Neural progenitor cell (in vitro differentiated cells): Measurements from ENCODE around the gene HRC. TPM values are rescaled to one million over a fixed set of nuclear protein-coding genes. Genes with fewer than 3 reads are reported as not detected.

Experiments
- DNase-seq: peaks from one replicate; pipeline ENCODE4 v3.0.0-alpha.2; 2016; ENCODE audit warnings: low spot score
- H2AFZ ChIP-seq: fragments of 200-600 bp; sonication (generic); replicated peaks from 2 replicates; pipeline ENCODE4 v1.6.1; 2016; ENCODE audit warnings: antibody characterized with exemption
- H3F3A ChIP-seq: fragments of 200-600 bp; sonication (generic); 2 replicates; pipeline ENCODE4 v1.6.1; 2016; ENCODE audit warnings: antibody characterized with exemption, low read depth
- H3K27ac ChIP-seq: fragments of 200-600 bp; sonication (generic); 2 replicates; pipeline ENCODE4 v1.5.1; 2016; ENCODE audit warnings: mild to moderate bottlenecking
- H3K27me3 ChIP-seq: fragments of 200-600 bp; sonication (generic); 2 replicates; pipeline ENCODE4 v1.6.1; 2016; ENCODE audit warnings: mild to moderate bottlenecking, moderate library complexity
- H3K36me3 ChIP-seq: fragments of 200-600 bp; sonication (generic); 2 replicates; pipeline ENCODE4 v1.5.1; 2016
- H3K4me1 ChIP-seq: fragments of 200-600 bp; sonication (generic); 2 replicates; pipeline ENCODE4 v1.6.1; 2016; ENCODE audit warnings: mixed run types
- H3K4me2 ChIP-seq: fragments of 200-600 bp; sonication (generic); 2 replicates; pipeline ENCODE4 v1.6.1; 2016
- H3K4me3 ChIP-seq: fragments of 200-600 bp; sonication (generic); 2 replicates; pipeline ENCODE4 v1.5.1; 2016
- H3K79me2 ChIP-seq: fragments of 200-600 bp; sonication (generic); 2 replicates; pipeline ENCODE4 v1.6.1; 2016; ENCODE audit warnings: low read depth
- H3K9ac ChIP-seq: fragments of 200-600 bp; sonication (generic); 2 replicates; pipeline ENCODE4 v1.6.1; 2016
- H3K9me3 ChIP-seq: fragments of 200-600 bp; sonication (generic); 2 replicates; pipeline ENCODE4 v1.5.1; 2016; ENCODE audit warnings: low read depth
- H4K20me1 ChIP-seq: fragments of 200-600 bp; sonication (generic); 2 replicates; pipeline ENCODE4 v1.6.1; 2016; ENCODE audit warnings: low read depth
- H3K27ac Mint-ChIP-seq: 3 replicates; pipeline ENCODE4 v1.8.0; 2021; ENCODE audit warnings: mixed read lengths
- H3K27me3 Mint-ChIP-seq: 2 replicates; pipeline ENCODE4 v1.8.0; 2022; ENCODE audit warnings: low read depth, mild to moderate bottlenecking, inconsistent platforms, moderate library complexity, mixed read lengths; ENCODE audit not compliant: insufficient read depth
- H3K36me3 Mint-ChIP-seq: 3 replicates; pipeline ENCODE4 v1.8.0; 2021; ENCODE audit warnings: mixed read lengths
- H3K4me1 Mint-ChIP-seq: 3 replicates; pipeline ENCODE4 v1.8.0; 2021; ENCODE audit warnings: mixed read lengths
- H3K4me3 Mint-ChIP-seq: 3 replicates; pipeline ENCODE4 v1.8.0; 2021; ENCODE audit warnings: mild to moderate bottlenecking, moderate library complexity, mixed read lengths
- H3K9me3 Mint-ChIP-seq: 3 replicates; pipeline ENCODE4 v1.8.0; 2020; ENCODE audit warnings: mixed read lengths
- EZH2 ChIP-seq: fragments of 200-600 bp; sonication (generic); IDR thresholded peaks from 2 replicates; pipeline ENCODE4 v1.6.1; 2017; ENCODE audit warnings: antibody characterized with exemption, mild to moderate bottlenecking, moderate library complexity
- EZH2phosphoT487 ChIP-seq: fragments of 200-600 bp; sonication (generic); IDR thresholded peaks from 2 replicates; pipeline ENCODE4 v1.6.1; 2017; ENCODE audit warnings: antibody characterized with exemption
- total RNA-seq: library from RNA; depleted of rRNA; stranded (reverse); fragments of >200 nt; gene quantifications from 2 replicates; pipeline ENCODE4 v1.2.3, GENCODE V29; 2015; ENCODE audit warnings: low replicate concordance
- TF ChIP-seq, protein P1 (sequence below): fragments of 200-600 bp; sonication (generic); IDR thresholded peaks from 2 replicates; pipeline ENCODE4 v1.5.1; 2017; ENCODE audit warnings: antibody characterized with exemption, mild to moderate bottlenecking

The HRC gene
- total RNA-seq, 1 donor from 2014 or later = not detected

GRCh38 chr19:49118565-49119410 lies 36.4 kb downstream of the HRC start, which contains the start of gene C19orf73:
Gene C19orf73 (minus strand): TSS chr19:49119143. CDS start chr19:49119022, 121 bp downstream.
- Mint-ChIP-seq H3K4me1 (peaks cover 30% of the 10 kb centered on the region), H3K27me3 (peaks cover 17% of the 10 kb centered on the region)
- no peak within 1 kb of the TSS for H3K9ac ChIP-seq

GRCh38 chr19:49117677-49118564 lies 37.3 kb downstream of the HRC start:
- H3K9me3 Mint-ChIP-seq = no peaks in the 10 kb centered on the region
- H3K9me3 ChIP-seq = no peaks in the 10 kb centered on the region
- no peak overlapping the region for H2AFZ ChIP-seq
- H3K79me2 ChIP-seq = no peaks in the 10 kb centered on the region
- no peak overlapping the region for H3K9ac ChIP-seq
- peaks cover 4% of the 10 kb centered on the region for H3K36me3 Mint-ChIP-seq
- DNase-seq = no peak
- H3K27me3 Mint-ChIP-seq = peaks cover 15% of the 10 kb centered on the region
- H3K4me1 Mint-ChIP-seq = peaks cover 35% of the 10 kb centered on the region
- H3K27ac ChIP-seq = no peak overlapping the region
- peak overlapping the region; percentile 72 for H3K27ac Mint-ChIP-seq
- H3K4me1 ChIP-seq = peaks cover 4% of the 10 kb centered on the region
- peak overlapping the region; percentile 76 for H3K4me2 ChIP-seq
- peaks cover 46% of the 10 kb centered on the region for H3K27me3 ChIP-seq
- no peak for TF ChIP-seq EZH2
- TF ChIP-seq, protein P1, sequence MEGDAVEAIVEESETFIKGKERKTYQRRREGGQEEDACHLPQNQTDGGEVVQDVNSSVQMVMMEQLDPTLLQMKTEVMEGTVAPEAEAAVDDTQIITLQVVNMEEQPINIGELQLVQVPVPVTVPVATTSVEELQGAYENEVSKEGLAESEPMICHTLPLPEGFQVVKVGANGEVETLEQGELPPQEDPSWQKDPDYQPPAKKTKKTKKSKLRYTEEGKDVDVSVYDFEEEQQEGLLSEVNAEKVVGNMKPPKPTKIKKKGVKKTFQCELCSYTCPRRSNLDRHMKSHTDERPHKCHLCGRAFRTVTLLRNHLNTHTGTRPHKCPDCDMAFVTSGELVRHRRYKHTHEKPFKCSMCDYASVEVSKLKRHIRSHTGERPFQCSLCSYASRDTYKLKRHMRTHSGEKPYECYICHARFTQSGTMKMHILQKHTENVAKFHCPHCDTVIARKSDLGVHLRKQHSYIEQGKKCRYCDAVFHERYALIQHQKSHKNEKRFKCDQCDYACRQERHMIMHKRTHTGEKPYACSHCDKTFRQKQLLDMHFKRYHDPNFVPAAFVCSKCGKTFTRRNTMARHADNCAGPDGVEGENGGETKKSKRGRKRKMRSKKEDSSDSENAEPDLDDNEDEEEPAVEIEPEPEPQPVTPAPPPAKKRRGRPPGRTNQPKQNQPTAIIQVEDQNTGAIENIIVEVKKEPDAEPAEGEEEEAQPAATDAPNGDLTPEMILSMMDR = no peak
- TF ChIP-seq EZH2phosphoT487 = no peak
- H3F3A ChIP-seq = peaks cover 26% of the 10 kb centered on the region
- H3K4me3 ChIP-seq = peak overlapping the region; percentile 61
- no peaks in the 10 kb centered on the region for H3K36me3 ChIP-seq
- peak overlapping the region; percentile 85 for H3K4me3 Mint-ChIP-seq
- H4K20me1 ChIP-seq = peaks cover 42% of the 10 kb centered on the region

More at GRCh38 chr19:49118565-49119410, 36.4 kb downstream of the HRC start, which contains the start of gene C19orf73:
- Histone ChIP-seq H3K36me3 (no peaks in the 10 kb centered on the region), H3K4me2 (peak within 1 kb of the TSS; percentile 86), H4K20me1 (peaks cover 39% of the 10 kb centered on the region), H3K4me3 (peak within 1 kb of the TSS; percentile 61), H3F3A (peaks cover 18% of the 10 kb centered on the region), H3K79me2 (no peaks in the 10 kb centered on the region), H3K4me1 (peaks cover 3% of the 10 kb centered on the region), H3K9me3 (no peaks in the 10 kb centered on the region), H2AFZ (no peak within 1 kb of the TSS), H3K27ac (no peak within 1 kb of the TSS), H3K27me3 (peaks cover 54% of the 10 kb centered on the region)
- Mint-ChIP-seq H3K36me3 (peaks cover 4% of the 10 kb centered on the region), H3K4me3 (peak within 1 kb of the TSS; percentile 85), H3K9me3 (no peaks in the 10 kb centered on the region), H3K27ac (peak within 1 kb of the TSS; percentile 72)
- TF ChIP-seq, protein P1 = no peak
- TF ChIP-seq EZH2phosphoT487 (no peak), EZH2 (no peak)
- DNase-seq = peak; percentile 97

GRCh38 chr19:49116544-49116943 lies 38.7 kb downstream of the HRC start:
- H3K4me1 ChIP-seq = peaks cover 4% of the 10 kb centered on the region
- H3K4me3 ChIP-seq = no peak overlapping the region
- H2AFZ ChIP-seq = no peak overlapping the region
- H3K4me3 Mint-ChIP-seq = peak overlapping the region; percentile 54
- TF ChIP-seq EZH2 = no peak
- TF ChIP-seq, protein P1 = no peak
- no peak for TF ChIP-seq EZH2phosphoT487
- no peaks in the 10 kb centered on the region for H3K79me2 ChIP-seq
- H3K27ac Mint-ChIP-seq = no peak overlapping the region
- H3K36me3 Mint-ChIP-seq = peaks cover 6% of the 10 kb centered on the region
- H3K4me2 ChIP-seq = no peak overlapping the region
- peaks cover 15% of the 10 kb centered on the region for H3K27me3 Mint-ChIP-seq
- peaks cover 35% of the 10 kb centered on the region for H3K4me1 Mint-ChIP-seq
- no peaks in the 10 kb centered on the region for H3K9me3 Mint-ChIP-seq
- no peak overlapping the region for H3K9ac ChIP-seq
- H3F3A ChIP-seq = peaks cover 26% of the 10 kb centered on the region
- no peaks in the 10 kb centered on the region for H3K9me3 ChIP-seq
- no peak overlapping the region for H3K27ac ChIP-seq
- H4K20me1 ChIP-seq = peaks cover 42% of the 10 kb centered on the region
- H3K27me3 ChIP-seq = peaks cover 32% of the 10 kb centered on the region
- DNase-seq = no peak
- no peaks in the 10 kb centered on the region for H3K36me3 ChIP-seq
